ENCODE data around the gene PRL. TPM values are rescaled to one million over a fixed set of nuclear protein-coding genes. Genes with fewer than 3 reads are reported as not detected.

The PRL gene
- total and polyA plus RNA-seq, 4 donors, result 0.17 to 0.18 TPM; not detected in 2

GRCh38 chr6:22288721-22289120, 8.1 kb downstream of the PRL start:
- H3K4me1 ChIP-seq (ENCODE audit: control insufficient read depth in 5 of 5, insufficient read depth in 5 of 5, low read length in 5 of 5), result peaks cover 0 to 21% (median 3%) of the 10 kb centered on the region in 5 donors
- ATAC-seq (ENCODE audit: insufficient read depth, low FRiP score), result no peak
- no peaks in the 10 kb centered on the region for H3K27me3 ChIP-seq (ENCODE audit: control insufficient read depth in 3 of 3, insufficient read depth in 3 of 3, low read length in 2 of 3)
- no peak for DNase-seq
- TF ChIP-seq CTCF (IDR thresholded peaks at IDR 0.05; ENCODE audit: control extremely low read depth, extremely low read depth), result no peak
- no peak overlapping the region for H3K27ac ChIP-seq (ENCODE audit: low read depth in 1 of 2, low read length in 1 of 2)
- no peak overlapping the region for H3K4me3 ChIP-seq
- H3K36me3 ChIP-seq (ENCODE audit: control insufficient read depth in 4 of 4, insufficient read depth in 4 of 4, low read length in 4 of 4), result no peaks in the 10 kb centered on the region
- no peak overlapping the region for H3K9ac ChIP-seq (ENCODE audit: insufficient read depth in 1 of 2, low read length in 2 of 2)
- no peaks in the 10 kb centered on the region for H3K9me3 ChIP-seq (ENCODE audit: control insufficient read depth in 4 of 4, insufficient read depth in 3 of 4, low read length in 3 of 4)
- WGBS, 2 donors, result 92% methylated on average over 18 of the region's 18 CpGs

GRCh38 chr6:22284666-22285065, 12.2 kb downstream of the PRL start:
- no peaks in the 10 kb centered on the region for H3K9me3 ChIP-seq (ENCODE audit: control insufficient read depth in 4 of 4, insufficient read depth in 3 of 4, low read length in 3 of 4)
- no peaks in the 10 kb centered on the region for H3K36me3 ChIP-seq (ENCODE audit: control insufficient read depth in 4 of 4, insufficient read depth in 4 of 4, low read length in 4 of 4)
- WGBS, 2 donors, result 68 to 74% methylated on average over 2 of the region's 2 CpGs
- no peak for TF ChIP-seq CTCF (IDR thresholded peaks at IDR 0.05; ENCODE audit: control extremely low read depth, extremely low read depth)
- DNase-seq, result peak in 2 of 3 donors; percentile 57
- H3K27ac ChIP-seq (ENCODE audit: low read depth in 1 of 2, low read length in 1 of 2), result no peak overlapping the region
- H3K27me3 ChIP-seq (ENCODE audit: control insufficient read depth in 3 of 3, insufficient read depth in 3 of 3, low read length in 2 of 3), result no peaks in the 10 kb centered on the region
- H3K9ac ChIP-seq (ENCODE audit: insufficient read depth in 1 of 2, low read length in 2 of 2), result no peak overlapping the region
- no peak for ATAC-seq (ENCODE audit: insufficient read depth, low FRiP score)
- H3K4me1 ChIP-seq (ENCODE audit: control insufficient read depth in 5 of 5, insufficient read depth in 5 of 5, low read length in 5 of 5), result peaks cover 0 to 21% (median 0%) of the 10 kb centered on the region in 5 donors
- H3K4me3 ChIP-seq, result no peak overlapping the region

GRCh38 chr6:22281341-22282085, 15.3 kb downstream of the PRL start:
- Histone ChIP-seq H3K27me3 (ENCODE audit: control insufficient read depth in 3 of 3, insufficient read depth in 3 of 3, low read length in 2 of 3) (no peaks in the 10 kb centered on the region), H3K4me1 (ENCODE audit: control insufficient read depth in 5 of 5, insufficient read depth in 5 of 5, low read length in 5 of 5) (peaks cover 0 to 21% (median 0%) of the 10 kb centered on the region in 5 donors), H3K36me3 (ENCODE audit: control insufficient read depth in 4 of 4, insufficient read depth in 4 of 4, low read length in 4 of 4) (no peaks in the 10 kb centered on the region), H3K27ac (ENCODE audit: low read depth in 1 of 2, low read length in 1 of 2) (no peak overlapping the region), H3K9ac (ENCODE audit: insufficient read depth in 1 of 2, low read length in 2 of 2) (no peak overlapping the region), H3K4me3 (no peak overlapping the region), H3K9me3 (ENCODE audit: control insufficient read depth in 4 of 4, insufficient read depth in 3 of 4, low read length in 3 of 4) (no peaks in the 10 kb centered on the region)
- 94% methylated on average over 9 of the region's 9 CpGs for WGBS, 2 donors
- no peak for TF ChIP-seq CTCF (IDR thresholded peaks at IDR 0.05; ENCODE audit: control extremely low read depth, extremely low read depth)
- ATAC-seq (ENCODE audit: insufficient read depth, low FRiP score) (no peak), DNase-seq (no peak)
